Activated CD8-positive, alpha-beta memory T cell treated with anti-CD3 and anti-CD28 coated beads, Interleukin-2, amount 50 U/mL, for 4 hours (primary cell): Measurements from ENCODE around the gene DLG2.

Experiments
- DNase-seq: peaks from one replicate; pipeline ENCODE4 v3.0.0-alpha.2; 2020

DLG2 gene

GRCh38 chr11:84719935-84720577 is 907.1 kb downstream of the DLG2 start:
- peak; percentile 6 for DNase-seq

GRCh38 chr11:84714316-84714780 is 912.8 kb downstream of the DLG2 start:
- no peak for DNase-seq

- no peak for DNase-seq
Measured at GRCh38 chr11:84691830-84692229, 935.3 kb downstream of the DLG2 start.

- DNase-seq = no peak
Measured at GRCh38 chr11:84687433-84687832, 939.7 kb downstream of the DLG2 start.

GRCh38 chr11:84686716-84687115 is 940.4 kb downstream of the DLG2 start:
- DNase-seq = no peak

GRCh38 chr11:84685976-84686375 is 941.2 kb downstream of the DLG2 start:
- DNase-seq = no peak

GRCh38 chr11:84685149-84685548 is 942.0 kb downstream of the DLG2 start:
- no peak for DNase-seq

GRCh38 chr11:84681456-84681855 is 945.7 kb downstream of the DLG2 start:
- DNase-seq = no peak

GRCh38 chr11:84675396-84676025 is 951.6 kb downstream of the DLG2 start:
- no peak for DNase-seq

- no peak for DNase-seq
Measured at GRCh38 chr11:84673753-84674152, 953.4 kb downstream of the DLG2 start.

- no peak for DNase-seq
Measured at GRCh38 chr11:84671325-84671999, 955.7 kb downstream of the DLG2 start.

- no peak for DNase-seq
Measured at GRCh38 chr11:84663731-84664130, 963.4 kb downstream of the DLG2 start.

GRCh38 chr11:84660257-84660977 is 966.7 kb downstream of the DLG2 start:
- no peak for DNase-seq

GRCh38 chr11:84655712-84656111 is 971.4 kb downstream of the DLG2 start:
- no peak for DNase-seq

- no peak for DNase-seq
Measured at GRCh38 chr11:84648471-84648870, 978.7 kb downstream of the DLG2 start.

- DNase-seq = no peak
Measured at GRCh38 chr11:84645988-84646694, 981.0 kb downstream of the DLG2 start.

- no peak for DNase-seq
Measured at GRCh38 chr11:84642500-84642899, 984.6 kb downstream of the DLG2 start.

- DNase-seq = no peak
Measured at GRCh38 chr11:84634309-84634708, 992.8 kb downstream of the DLG2 start.

- DNase-seq = no peak
Measured at GRCh38 chr11:84628871-84629620, 998.1 kb downstream of the DLG2 start.

- DNase-seq = no peak
Measured at GRCh38 chr11:84626256-84626655, 1000.9 kb downstream of the DLG2 start.

- DNase-seq = no peak
Measured at GRCh38 chr11:84612645-84613044, 1014.5 kb downstream of the DLG2 start.

GRCh38 chr11:84608837-84609196 is 1018.3 kb downstream of the DLG2 start:
- DNase-seq = no peak
